HG03280 (cell line): ENCODE data around the gene OR51I1.
A peak's percentile ranks its signal among the peaks of the same experiment; 100 is the strongest.

Source experiments
- ATAC-seq: cut with Tn5 transposase; IDR thresholded peaks from one replicate; pipeline ENCODE4 v1.9.1; 2021; ENCODE audit warnings: mild to moderate bottlenecking, moderate library complexity; ENCODE audit not compliant: unreplicated experiment

The OR51I1 gene

GRCh38 chr11:5441414-5441813, at the start of gene OR51I1:
TSS of gene OR51I1 (minus strand) at chr11:5441514. CDS start at chr11:5441514, 0 bp downstream.
- no peak for ATAC-seq

GRCh38 chr11:5489576-5490357, 48.5 kb upstream of the OR51I1 start:
- ATAC-seq, result no peak

- ATAC-seq, result no peak
Measured at GRCh38 chr11:5488798-5489399, 47.6 kb upstream of the OR51I1 start.

GRCh38 chr11:5488385-5488784, 47.1 kb upstream of the OR51I1 start, which contains the start of gene OR52D1:
TSS of gene OR52D1 (plus strand) at chr11:5488685. CDS start at chr11:5488707, 22 bp downstream.
- no peak for ATAC-seq

- no peak for ATAC-seq
Measured at GRCh38 chr11:5486421-5486820, 45.1 kb upstream of the OR51I1 start.

GRCh38 chr11:5486003-5486402, 44.7 kb upstream of the OR51I1 start:
- no peak for ATAC-seq

GRCh38 chr11:5476186-5476819, 35.0 kb upstream of the OR51I1 start:
- ATAC-seq, result peak; percentile 85

- ATAC-seq, result no peak
Measured at GRCh38 chr11:5473921-5474320, 32.6 kb upstream of the OR51I1 start.

- ATAC-seq, result no peak
Measured at GRCh38 chr11:5467527-5467926, 26.2 kb upstream of the OR51I1 start.

GRCh38 chr11:5460983-5461621, 19.8 kb upstream of the OR51I1 start:
- ATAC-seq, result no peak

GRCh38 chr11:5449432-5449831, 8.1 kb upstream of the OR51I1 start:
- no peak for ATAC-seq

GRCh38 chr11:5449023-5449422, 7.7 kb upstream of the OR51I1 start, which contains the start of gene OR51I2:
TSS of gene OR51I2 (plus strand) at chr11:5449323. CDS start at chr11:5453489, 4,166 bp downstream.
- no peak for ATAC-seq

GRCh38 chr11:5443835-5444393, 2.6 kb upstream of the OR51I1 start:
- no peak for ATAC-seq

GRCh38 chr11:5423131-5423530, 18.2 kb downstream of the OR51I1 start:
- ATAC-seq, result no peak

GRCh38 chr11:5421811-5422210, 19.5 kb downstream of the OR51I1 start, which contains the start of gene OR51Q1:
TSS of gene OR51Q1 (plus strand) at chr11:5422111. CDS start at chr11:5422201, 90 bp downstream.
- no peak for ATAC-seq

GRCh38 chr11:5420993-5421392, 20.3 kb downstream of the OR51I1 start:
- ATAC-seq, result no peak

- ATAC-seq, result no peak
Measured at GRCh38 chr11:5405173-5405572, 36.1 kb downstream of the OR51I1 start.

- no peak for ATAC-seq
Measured at GRCh38 chr11:5398936-5399335, 42.4 kb downstream of the OR51I1 start.

- ATAC-seq, result no peak
Measured at GRCh38 chr11:5394091-5394490, 47.2 kb downstream of the OR51I1 start.
